D721Med (cell line): Measurements from ENCODE around the gene SLC1A1.

ENCODE experiments used
- DNase-seq: peaks from one replicate; pipeline ENCODE4 v3.0.0; 2011; ENCODE audit warnings: low spot score; ENCODE audit not compliant: insufficient read length
- FAIRE-seq: peaks from 2 replicates; lab custom pipeline; 2011; peaks lifted over from hg19 to GRCh38; lab: Jason Lieb, UNC
- TF ChIP-seq, protein P1 (sequence below): IDR thresholded peaks from 2 replicates; pipeline ENCODE4 v1.5.1; 2012; ENCODE audit warnings: mild to moderate bottlenecking, control low read depth; ENCODE audit not compliant: insufficient read depth; ENCODE audit errors: missing control alignments

SLC1A1 gene

DNA sequence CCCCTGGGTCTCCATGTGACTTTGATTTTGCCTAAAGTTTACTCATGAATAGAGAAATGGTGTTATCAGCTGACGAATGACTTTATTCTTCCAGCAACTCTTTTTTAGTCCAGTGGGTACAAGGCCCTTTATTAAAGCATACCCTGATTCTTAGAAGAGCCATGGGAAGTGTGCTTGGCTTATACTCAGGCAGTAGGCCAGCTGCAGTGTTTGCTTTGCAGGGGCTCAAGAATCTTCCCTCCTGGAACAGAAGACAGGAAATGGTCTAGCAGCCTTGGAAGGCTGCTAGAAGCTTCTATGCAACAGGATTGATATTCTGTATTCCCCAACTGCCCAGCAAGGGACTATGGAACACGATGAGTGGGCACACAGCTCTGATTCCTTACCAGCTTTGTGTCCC lies 98.5 kb downstream of the SLC1A1 start:
- TF ChIP-seq, protein P1, sequence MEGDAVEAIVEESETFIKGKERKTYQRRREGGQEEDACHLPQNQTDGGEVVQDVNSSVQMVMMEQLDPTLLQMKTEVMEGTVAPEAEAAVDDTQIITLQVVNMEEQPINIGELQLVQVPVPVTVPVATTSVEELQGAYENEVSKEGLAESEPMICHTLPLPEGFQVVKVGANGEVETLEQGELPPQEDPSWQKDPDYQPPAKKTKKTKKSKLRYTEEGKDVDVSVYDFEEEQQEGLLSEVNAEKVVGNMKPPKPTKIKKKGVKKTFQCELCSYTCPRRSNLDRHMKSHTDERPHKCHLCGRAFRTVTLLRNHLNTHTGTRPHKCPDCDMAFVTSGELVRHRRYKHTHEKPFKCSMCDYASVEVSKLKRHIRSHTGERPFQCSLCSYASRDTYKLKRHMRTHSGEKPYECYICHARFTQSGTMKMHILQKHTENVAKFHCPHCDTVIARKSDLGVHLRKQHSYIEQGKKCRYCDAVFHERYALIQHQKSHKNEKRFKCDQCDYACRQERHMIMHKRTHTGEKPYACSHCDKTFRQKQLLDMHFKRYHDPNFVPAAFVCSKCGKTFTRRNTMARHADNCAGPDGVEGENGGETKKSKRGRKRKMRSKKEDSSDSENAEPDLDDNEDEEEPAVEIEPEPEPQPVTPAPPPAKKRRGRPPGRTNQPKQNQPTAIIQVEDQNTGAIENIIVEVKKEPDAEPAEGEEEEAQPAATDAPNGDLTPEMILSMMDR = no peak
- DNase-seq = no peak
- FAIRE-seq = no peak

DNA sequence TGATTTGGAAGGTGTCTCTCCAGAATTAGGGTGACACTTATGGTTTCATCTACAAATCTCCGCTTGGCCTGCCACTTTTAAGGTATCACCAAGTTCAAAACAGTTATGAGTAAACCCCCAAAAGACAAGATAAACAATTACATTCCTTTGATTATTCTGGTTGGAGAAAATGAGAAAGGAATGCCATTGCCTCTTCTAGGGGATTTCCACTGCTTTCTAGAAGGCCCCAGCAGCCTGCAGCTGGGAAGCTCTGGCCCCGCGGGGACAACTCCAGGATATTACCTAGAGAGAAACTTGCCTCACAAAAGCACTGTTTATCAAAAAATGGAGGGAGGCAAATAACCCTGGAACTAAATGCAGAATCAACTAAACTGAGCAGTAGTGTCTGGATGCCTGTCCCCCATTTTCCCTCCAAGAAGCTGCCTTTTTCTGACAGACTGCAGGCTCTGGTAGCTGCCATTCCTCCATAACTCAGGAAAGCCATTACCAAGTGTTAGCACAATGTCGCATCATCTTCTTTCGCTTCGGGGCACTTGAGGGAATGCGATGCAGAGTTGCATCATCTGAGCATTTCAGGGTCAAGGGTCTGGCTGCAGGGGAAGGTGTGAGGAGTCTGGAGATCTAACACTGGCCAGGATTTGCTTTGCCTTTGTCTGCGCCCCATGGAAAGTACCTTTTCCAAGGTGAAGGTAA lies 100.3 kb downstream of the SLC1A1 start:
- DNase-seq (no peak), FAIRE-seq (no peak)
- TF ChIP-seq, protein P1 = no peak

DNA sequence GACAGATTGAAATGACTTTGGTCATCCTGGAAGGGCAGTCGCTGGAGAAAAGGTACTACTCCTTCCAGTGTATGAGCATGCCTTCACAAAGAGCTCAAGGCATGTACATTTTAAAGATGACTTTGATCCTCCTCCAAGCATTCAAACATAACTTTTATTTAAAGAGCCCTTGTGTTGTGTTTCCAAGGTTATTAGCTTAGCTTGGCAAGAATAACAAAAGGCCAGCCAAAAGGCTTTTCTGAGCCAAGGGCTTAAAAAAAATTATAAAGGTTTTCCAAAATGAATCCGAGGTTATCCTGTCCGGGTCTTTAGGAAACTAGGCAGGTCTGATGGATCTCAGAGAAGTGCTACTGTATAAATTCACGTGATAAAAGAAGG lies 100.8 kb downstream of the SLC1A1 start:
- TF ChIP-seq, protein P1 = no peak
- DNase-seq = no peak
- FAIRE-seq = no peak

DNA sequence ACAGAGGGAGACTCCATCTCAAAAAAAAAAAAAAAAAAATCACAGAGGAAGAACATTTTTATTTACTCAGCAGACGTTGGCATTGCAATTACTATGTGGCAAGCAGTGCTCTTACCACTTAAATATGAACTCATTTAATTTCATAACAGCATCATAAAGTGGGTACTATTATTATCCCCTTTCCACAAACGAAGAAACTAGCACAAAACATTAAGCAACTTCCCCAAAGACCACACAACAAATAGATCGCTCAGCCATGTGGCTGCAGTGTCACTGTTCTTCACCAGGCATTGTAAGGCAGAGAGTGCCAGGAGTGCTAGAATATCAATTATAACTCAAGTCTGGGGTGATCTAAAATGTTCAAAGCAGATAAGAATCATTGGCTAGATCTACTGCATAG lies 102.0 kb downstream of the SLC1A1 start:
- DNase-seq (no peak), FAIRE-seq (no peak)
- TF ChIP-seq, protein P1 = no peak

DNA sequence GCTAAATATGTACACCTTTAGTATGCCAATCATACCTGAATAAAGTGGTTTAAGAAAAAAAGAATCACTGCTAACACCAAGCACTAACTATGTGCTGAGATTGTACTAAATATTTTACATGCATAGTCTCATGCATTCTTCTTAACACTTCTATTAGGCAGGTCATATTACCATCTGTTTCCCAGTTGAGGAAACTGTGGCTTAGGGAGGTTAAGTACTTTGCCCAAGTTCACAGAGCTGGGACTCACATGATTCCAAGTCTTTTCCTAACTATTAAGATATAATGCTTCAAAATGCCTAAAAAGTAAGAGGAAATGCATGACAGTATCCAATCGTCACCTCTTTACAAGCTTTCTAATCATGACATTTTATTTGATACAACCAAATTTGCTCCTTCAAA lies 102.6 kb downstream of the SLC1A1 start:
- FAIRE-seq (no peak), DNase-seq (no peak)
- TF ChIP-seq, protein P1 = no peak

DNA sequence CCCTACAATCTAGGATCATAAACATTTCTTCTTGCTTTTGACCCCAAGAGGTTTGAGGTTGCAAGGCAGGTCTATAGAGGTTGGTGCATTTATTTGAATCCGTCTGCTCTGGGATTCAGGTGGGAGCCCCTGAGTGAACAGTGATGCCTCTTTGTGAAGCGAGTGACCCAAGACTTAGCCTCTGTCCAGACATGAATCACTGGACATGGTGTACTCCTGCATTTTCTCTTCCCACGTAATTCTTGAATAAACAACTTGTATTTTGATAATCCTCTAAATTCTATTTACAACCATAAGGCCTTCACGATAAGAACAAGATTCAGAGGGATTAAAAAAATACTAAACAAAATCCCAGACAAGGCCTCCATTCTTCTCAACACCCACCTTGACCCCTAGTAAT lies 104.3 kb downstream of the SLC1A1 start:
- FAIRE-seq (no peak), DNase-seq (no peak)
- TF ChIP-seq, protein P1 = no peak

DNA sequence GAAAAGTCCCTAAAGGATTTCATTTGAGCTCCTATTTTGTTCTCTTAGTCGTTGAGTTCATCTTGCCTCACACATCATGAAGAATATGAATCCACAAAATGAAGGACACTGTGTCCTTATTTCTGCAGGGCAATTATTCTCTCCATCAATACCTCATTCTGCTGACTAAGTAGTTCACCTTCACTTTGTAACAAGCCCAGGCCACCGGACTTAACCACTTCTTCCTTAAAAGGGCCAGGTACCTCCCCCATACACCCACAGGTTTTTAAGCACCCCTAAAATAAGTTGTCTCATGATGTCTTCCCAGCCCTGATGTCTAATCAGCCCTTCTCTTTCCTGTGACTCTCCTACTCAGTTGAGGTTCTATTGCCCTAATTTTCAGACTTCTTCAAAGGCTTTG lies 104.7 kb downstream of the SLC1A1 start:
- no peak for DNase-seq
- TF ChIP-seq, protein P1 = no peak
- FAIRE-seq = no peak
